HT-29 (cell line): ENCODE results near the gene NLRC3. TPM values are rescaled to one million over a fixed set of nuclear protein-coding genes. Genes with fewer than 3 reads are reported as not detected.
A peak's percentile ranks its signal among the peaks of the same experiment; 100 is the strongest.
"Not testable (repeated sequence)": the region's sequence is repeated elsewhere in the genome, so short reads cannot be mapped to it uniquely, and the experiment has no call there.

Source experiments
- DNase-seq: peaks from one replicate; pipeline ENCODE4 v3.0.0-alpha.2; 2015; ENCODE audit warnings: low spot score
- total RNA-seq: library from RNA; depleted of rRNA; stranded (reverse); fragments of >200 nt; shearing (Covaris generic); gene quantifications from 2 replicates; pipeline ENCODE4 v1.2.3, GENCODE V29; 2014

NLRC3 gene
- total RNA-seq, 1 experiment from 2014 or later = not detected

- DNase-seq = no peak
Observed at GRCh38 chr16:3515897-3516296, 61.3 kb downstream of the NLRC3 start.

- DNase-seq = no peak
Observed at GRCh38 chr16:3514621-3515020, 62.6 kb downstream of the NLRC3 start.

GRCh38 chr16:3513892-3514583, 63.2 kb downstream of the NLRC3 start:
- DNase-seq = no peak

- DNase-seq = no peak
Observed at GRCh38 chr16:3511286-3512180, 65.7 kb downstream of the NLRC3 start.

GRCh38 chr16:3510416-3510815, 66.8 kb downstream of the NLRC3 start:
- no peak for DNase-seq

GRCh38 chr16:3509470-3509928, 67.7 kb downstream of the NLRC3 start:
- no peak for DNase-seq

GRCh38 chr16:3508736-3509135, 68.5 kb downstream of the NLRC3 start:
- DNase-seq = no peak

- DNase-seq = no peak
Observed at GRCh38 chr16:3503523-3503922, 73.7 kb downstream of the NLRC3 start.

- DNase-seq = no peak
Observed at GRCh38 chr16:3501783-3502400, 75.3 kb downstream of the NLRC3 start.

GRCh38 chr16:3501412-3501761, 75.8 kb downstream of the NLRC3 start:
- DNase-seq = not testable (repeated sequence)

GRCh38 chr16:3498988-3499387, 78.2 kb downstream of the NLRC3 start:
- no peak for DNase-seq

- no peak for DNase-seq
Observed at GRCh38 chr16:3497771-3498170, 79.4 kb downstream of the NLRC3 start.

GRCh38 chr16:3496386-3496785, 80.8 kb downstream of the NLRC3 start:
- no peak for DNase-seq

GRCh38 chr16:3495176-3495575, 82.0 kb downstream of the NLRC3 start, which contains the start of gene C16orf90:
TSS of gene C16orf90 (minus strand) at chr16:3495489. CDS start at chr16:3495421, 68 bp downstream.
- DNase-seq = no peak

- no peak for DNase-seq
Observed at GRCh38 chr16:3494386-3494973, 82.7 kb downstream of the NLRC3 start.

GRCh38 chr16:3492356-3492755, 84.8 kb downstream of the NLRC3 start:
- DNase-seq = no peak

GRCh38 chr16:3490911-3491629, 86.1 kb downstream of the NLRC3 start:
- peak; percentile 35 for DNase-seq
